ENCODE data around the gene MRE11. TPM values are rescaled to one million over a fixed set of nuclear protein-coding genes. Genes with fewer than 3 reads are reported as not detected.

Gene MRE11
- total and polyA plus RNA-seq, 10 of the 15 experiments (the other 5 are each of a cell fraction or from before 2014, with no cell fraction given): 16.2 to 39.2 (median 26.9) TPM

DNA sequence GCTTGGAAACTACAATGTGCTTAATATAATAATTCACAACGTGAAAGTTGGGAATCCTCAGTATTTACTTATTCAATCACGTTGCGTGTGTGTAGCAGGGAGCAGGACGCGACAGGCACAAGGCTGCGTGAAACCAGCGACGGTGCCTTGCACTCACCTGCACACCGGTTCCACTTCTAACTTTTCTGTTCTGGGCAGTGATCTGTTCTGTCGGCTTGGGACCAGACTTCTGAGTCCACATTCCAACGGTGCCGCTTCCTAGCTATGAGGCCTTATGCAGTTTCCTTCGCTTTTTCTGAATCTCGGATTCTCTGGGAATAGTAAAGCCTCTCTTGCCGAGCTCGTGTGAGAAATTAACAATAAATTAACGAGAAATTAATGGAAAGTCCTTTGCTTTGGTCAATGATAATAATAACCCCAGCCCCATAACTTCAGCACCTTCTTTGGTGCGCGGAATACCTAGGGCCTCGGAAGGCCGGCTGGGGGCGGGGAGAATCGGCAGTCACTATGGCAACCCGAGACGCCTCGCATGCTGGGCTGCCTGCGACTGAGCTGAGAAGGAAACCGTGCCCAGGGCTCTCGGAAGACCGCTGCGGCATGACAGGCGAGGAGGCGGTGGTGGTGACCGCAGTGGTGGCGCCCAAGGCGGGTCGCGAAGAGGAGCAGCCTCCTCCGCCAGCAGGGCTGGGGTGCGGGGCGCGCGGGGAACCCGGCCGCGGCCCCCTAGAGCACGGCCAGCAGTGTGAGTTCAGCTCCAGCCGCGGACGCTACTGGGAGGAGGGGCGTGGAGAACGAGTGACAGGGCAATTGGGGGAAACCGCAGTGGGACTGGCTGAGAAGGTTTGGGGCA lies 18.5 kb upstream of the MRE11 start, which contains the start of gene C11orf97:
C11orf97 (plus strand) TSS at position 530 of the 850 bp plus-strand sequence; CDS start at position 598, 68 bp downstream.
- BruUV-seq (replicated peaks): no TSS peak
- 29% methylated on average over 53 of the region's 53 CpGs for WGBS (ENCODE audit: insufficient coverage, insufficient replicate concordance, low lambda C conversion rate, missing lambda C conversion rate)
- no peak within 1 kb of the TSS for H3K4me3 ChIP-seq
- no peaks in the 10 kb centered on the region for H3K79me2 ChIP-seq (ENCODE audit: control insufficient read depth, insufficient read depth, low read length)
- DNase-seq (ENCODE audit: low read depth, low spot score) (no peak), ATAC-seq (peak; percentile 91), FAIRE-seq (no peak)
- H3K36me3 ChIP-seq (ENCODE audit: control insufficient read depth in 2 of 2, insufficient read depth in 2 of 2, low read length in 1 of 2): no peaks in the 10 kb centered on the region
- ChIA-PET SMC1A (ENCODE audit: uncharacterized antibody, unreplicated experiment) (interaction anchor here (0.7 to 1.8 kb wide), 9 partner anchors 10 to 179 kb away, joined by 3 to 8 read pairs (median 3); no protein-coding TSS in a partner anchor), POLR2A (interaction anchor here (1.3 kb wide), 2 partner anchors 83 to 95 kb away, joined by 3 read pairs; no protein-coding TSS in a partner anchor), CTCF (interaction anchor here (0.6 to 15.7 kb wide), 12 partner anchors 9 to 856 kb away, joined by 3 to 282 read pairs (median 3); no protein-coding TSS in a partner anchor), RAD21 (ENCODE audit: unreplicated experiment) (interaction anchor here (0.7 to 2.9 kb wide), 3 partner anchors 10 to 91 kb away, joined by 3 to 18 read pairs (median 5); no protein-coding TSS in a partner anchor)
- no peaks in the 10 kb centered on the region for H3K9me3 ChIP-seq (replicated peaks; ENCODE audit: control insufficient read depth, insufficient read depth, low read length)
- in situ Hi-C loops (cut with MboI): no loop called here
- peaks cover 0 to 7% of the 10 kb centered on the region in 2 experiments; a peak in 1 of 4 replicates for H3K27me3 ChIP-seq (replicated peaks in 1 of 2; ENCODE audit: control insufficient read depth in 2 of 2, insufficient read depth in 2 of 2, low read length in 1 of 2)
- no peaks in the 10 kb centered on the region for H3K4me1 ChIP-seq (ENCODE audit: control insufficient read depth, insufficient read depth, low read length)
- H4K20me1 ChIP-seq (ENCODE audit: control insufficient read depth, insufficient read depth): no peaks in the 10 kb centered on the region
- peak within 1 kb of the TSS; percentile 79 for H3K4me2 ChIP-seq (ENCODE audit: control insufficient read depth, insufficient read depth)
- H2AFZ ChIP-seq (ENCODE audit: control insufficient read depth, low read depth, low read length): no peak within 1 kb of the TSS; the same call in 1 of the 2 replicates
- intact Hi-C loops (cut with micrococcal nuclease; ENCODE audit: unreplicated experiment): loop anchor here (10.0 kb wide), 1 partner anchor 243 kb away; no protein-coding TSS in a partner anchor
- no peak within 1 kb of the TSS for H3K27ac ChIP-seq (ENCODE audit: control insufficient read depth, insufficient read depth)
- H3K9ac ChIP-seq (ENCODE audit: control insufficient read depth, insufficient read depth, low read length): no peak within 1 kb of the TSS
- TF ChIP-seq NR2C1 (IDR thresholded peaks at IDR 0.05) (no peak), SIN3A (IDR thresholded peaks at IDR 0.05; ENCODE audit: low read depth, low read length) (peak; percentile 37; the same call in 1 of the 2 replicates), ESRRA (IDR thresholded peaks at IDR 0.05; ENCODE audit: low read length) (no peak), KLF5 (IDR thresholded peaks at IDR 0.05; ENCODE audit: partially characterized antibody) (no peak), PML (IDR thresholded peaks at IDR 0.05; ENCODE audit: low read length) (no peak), IKZF1 (conservative IDR thresholded peaks at IDR 0.05) (peak; percentile 51; the same call in 1 of the 2 replicates), PAX8 (IDR thresholded peaks at IDR 0.05) (no peak), MXI1 (IDR thresholded peaks at IDR 0.05; ENCODE audit: low read depth, low read length) (0 out of 2 replicates have a peak, but pooled peaks have one; percentile 42), DPF2 (IDR thresholded peaks at IDR 0.05) (0 out of 2 replicates have a peak, but pooled peaks have one; percentile 33), STAT3 (IDR thresholded peaks at IDR 0.05; ENCODE audit: low read depth, low read length) (no peak), MTA3 (IDR thresholded peaks at IDR 0.05; ENCODE audit: borderline replicate concordance, low read length) (no peak), NFXL1 (IDR thresholded peaks at IDR 0.05; ENCODE audit: borderline replicate concordance) (no peak), JUND (IDR thresholded peaks at IDR 0.05; ENCODE audit: low read depth, low read length) (no peak), CBFB (IDR thresholded peaks at IDR 0.05; ENCODE audit: low read depth) (no peak), MYB (IDR thresholded peaks at IDR 0.05; ENCODE audit: borderline replicate concordance, low read depth, low read length) (no peak)
- TF ChIP-seq, protein P1, sequence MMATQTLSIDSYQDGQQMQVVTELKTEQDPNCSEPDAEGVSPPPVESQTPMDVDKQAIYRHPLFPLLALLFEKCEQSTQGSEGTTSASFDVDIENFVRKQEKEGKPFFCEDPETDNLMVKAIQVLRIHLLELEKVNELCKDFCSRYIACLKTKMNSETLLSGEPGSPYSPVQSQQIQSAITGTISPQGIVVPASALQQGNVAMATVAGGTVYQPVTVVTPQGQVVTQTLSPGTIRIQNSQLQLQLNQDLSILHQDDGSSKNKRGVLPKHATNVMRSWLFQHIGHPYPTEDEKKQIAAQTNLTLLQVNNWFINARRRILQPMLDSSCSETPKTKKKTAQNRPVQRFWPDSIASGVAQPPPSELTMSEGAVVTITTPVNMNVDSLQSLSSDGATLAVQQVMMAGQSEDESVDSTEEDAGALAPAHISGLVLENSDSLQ (IDR thresholded peaks at IDR 0.05): peak; percentile 62
- TF ChIP-seq, protein P2, sequence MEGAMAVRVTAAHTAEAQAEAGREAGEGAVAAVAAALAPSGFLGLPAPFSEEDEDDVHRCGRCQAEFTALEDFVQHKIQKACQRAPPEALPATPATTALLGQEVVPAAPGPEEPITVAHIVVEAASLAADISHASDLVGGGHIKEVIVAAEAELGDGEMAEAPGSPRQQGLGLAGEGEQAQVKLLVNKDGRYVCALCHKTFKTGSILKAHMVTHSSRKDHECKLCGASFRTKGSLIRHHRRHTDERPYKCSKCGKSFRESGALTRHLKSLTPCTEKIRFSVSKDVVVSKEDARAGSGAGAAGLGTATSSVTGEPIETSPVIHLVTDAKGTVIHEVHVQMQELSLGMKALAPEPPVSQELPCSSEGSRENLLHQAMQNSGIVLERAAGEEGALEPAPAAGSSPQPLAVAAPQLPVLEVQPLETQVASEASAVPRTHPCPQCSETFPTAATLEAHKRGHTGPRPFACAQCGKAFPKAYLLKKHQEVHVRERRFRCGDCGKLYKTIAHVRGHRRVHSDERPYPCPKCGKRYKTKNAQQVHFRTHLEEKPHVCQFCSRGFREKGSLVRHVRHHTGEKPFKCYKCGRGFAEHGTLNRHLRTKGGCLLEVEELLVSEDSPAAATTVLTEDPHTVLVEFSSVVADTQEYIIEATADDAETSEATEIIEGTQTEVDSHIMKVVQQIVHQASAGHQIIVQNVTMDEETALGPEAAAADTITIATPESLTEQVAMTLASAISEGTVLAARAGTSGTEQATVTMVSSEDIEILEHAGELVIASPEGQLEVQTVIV (IDR thresholded peaks at IDR 0.05; ENCODE audit: borderline replicate concordance, partially characterized antibody): no peak
- TF ChIP-seq, protein P3, sequence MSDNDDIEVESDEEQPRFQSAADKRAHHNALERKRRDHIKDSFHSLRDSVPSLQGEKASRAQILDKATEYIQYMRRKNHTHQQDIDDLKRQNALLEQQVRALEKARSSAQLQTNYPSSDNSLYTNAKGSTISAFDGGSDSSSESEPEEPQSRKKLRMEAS (IDR thresholded peaks at IDR 0.05; ENCODE audit: low read depth, low read length): peak; percentile 24; the same call in 1 of the 2 replicates
- TF ChIP-seq, protein P4, sequence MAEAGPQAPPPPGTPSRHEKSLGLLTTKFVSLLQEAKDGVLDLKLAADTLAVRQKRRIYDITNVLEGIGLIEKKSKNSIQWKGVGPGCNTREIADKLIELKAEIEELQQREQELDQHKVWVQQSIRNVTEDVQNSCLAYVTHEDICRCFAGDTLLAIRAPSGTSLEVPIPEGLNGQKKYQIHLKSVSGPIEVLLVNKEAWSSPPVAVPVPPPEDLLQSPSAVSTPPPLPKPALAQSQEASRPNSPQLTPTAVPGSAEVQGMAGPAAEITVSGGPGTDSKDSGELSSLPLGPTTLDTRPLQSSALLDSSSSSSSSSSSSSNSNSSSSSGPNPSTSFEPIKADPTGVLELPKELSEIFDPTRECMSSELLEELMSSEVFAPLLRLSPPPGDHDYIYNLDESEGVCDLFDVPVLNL (IDR thresholded peaks at IDR 0.05; ENCODE audit: low read depth, low read length): no peak
